H1 (cell line): ENCODE measurements around the gene ENPEP. TPM values are rescaled to one million over a fixed set of nuclear protein-coding genes. Genes with fewer than 3 reads are reported as not detected.

Experiments used
- CTCF ChIA-PET: fragments of 300-600 bp; sonication (Branson Sonifier 250); formaldehyde crosslinking; loops from one replicate; lab custom pipeline; 2021; ENCODE audit not compliant: partially characterized antibody; lab: Charles Lee
- POLR2A ChIA-PET: fragments of 300-600 bp; sonication (Branson Sonifier 250); formaldehyde crosslinking; loops from one replicate; lab custom pipeline; 2021; ENCODE audit warnings: inconsistent platforms; ENCODE audit not compliant: partially characterized antibody; lab: Charles Lee
- DNase-seq, 2 experiments: peaks; one replicate each; pipeline versions ENCODE4 v3.0.0 to v3.0.0-alpha.2; 2010 to 2022; ENCODE audit warnings: low spot score in 2 of 2, low read depth in 1 of 2, mixed read lengths in 1 of 2
- FAIRE-seq: peaks from 2 replicates; lab custom pipeline; 2011; peaks lifted over from hg19 to GRCh38; lab: Jason Lieb, UNC
- H2AFZ ChIP-seq: 2 replicates; pipeline ENCODE4 v1.8.1; 2012; ENCODE audit warnings: low read length, inconsistent platforms
- H2AK5ac ChIP-seq: 2 replicates; pipeline ENCODE4 v1.6.1; 2013; ENCODE audit warnings: low read depth, low read length
- H2BK120ac ChIP-seq: replicated peaks from 2 replicates; pipeline ENCODE3; 2013; ENCODE audit warnings: low read depth, low read length, inconsistent platforms
- H2BK12ac ChIP-seq: 2 replicates; pipeline ENCODE4 v1.6.1; 2013; ENCODE audit warnings: low read depth, low read length
- H2BK15ac ChIP-seq: 2 replicates; pipeline ENCODE4 v1.6.1; 2013; ENCODE audit warnings: low read length
- H2BK20ac ChIP-seq: 2 replicates; pipeline ENCODE4 v1.6.1; 2013; ENCODE audit warnings: low read length
- H2BK5ac ChIP-seq: 2 replicates; pipeline ENCODE4 v1.6.1; 2013; ENCODE audit warnings: low read depth, low read length
- H3K14ac ChIP-seq: 2 replicates; pipeline ENCODE4 v1.6.1; 2013; ENCODE audit warnings: inconsistent platforms; ENCODE audit not compliant: insufficient read length
- H3K18ac ChIP-seq: 2 replicates; pipeline ENCODE4 v1.6.1; 2013; ENCODE audit warnings: low read length; ENCODE audit errors: extremely low read depth
- H3K23ac ChIP-seq: 2 replicates; pipeline ENCODE4 v1.6.1; 2013; ENCODE audit warnings: inconsistent platforms; ENCODE audit not compliant: insufficient read length
- H3K23me2 ChIP-seq: 2 replicates; pipeline ENCODE4 v1.6.1; 2013; ENCODE audit warnings: low read depth, low read length
- H3K27ac ChIP-seq: 2 replicates; pipeline ENCODE4 v1.6.1; 2011; ENCODE audit warnings: low read depth, low read length, inconsistent platforms
- H3K27me3 ChIP-seq, 4 experiments: replicated peaks in 1 of 4; 1 replicate in 1 of 4; 2 replicates in 3 of 4; pipeline versions ENCODE4 v1.6.1 to v1.8.1; 2011 to 2013; ENCODE audit warnings: low read length in 3 of 4, mild to moderate bottlenecking in 3 of 4, inconsistent platforms in 2 of 4, mixed read lengths in 2 of 4, moderate library complexity in 1 of 4; ENCODE audit not compliant: control insufficient read depth in 3 of 4, insufficient read depth in 3 of 4; ENCODE audit errors: extremely low read depth in 1 of 4
- H3K36me3 ChIP-seq, 4 experiments: 2 replicates each; pipeline versions ENCODE4 v1.6.1 to v1.8.1; 2011 to 2013; ENCODE audit warnings: mild to moderate bottlenecking in 4 of 4, low read length in 3 of 4, moderate library complexity in 2 of 4, control low read depth in 1 of 4, inconsistent platforms in 1 of 4; ENCODE audit not compliant: insufficient read depth in 4 of 4, control insufficient read depth in 2 of 4
- H3K4ac ChIP-seq: replicated peaks from 2 replicates; pipeline ENCODE3; 2013; ENCODE audit warnings: low read length, low read depth, mixed read lengths, inconsistent platforms; ENCODE audit not compliant: insufficient read length
- H3K4me1 ChIP-seq, 4 experiments: replicated peaks in 1 of 4; 1 replicate in 1 of 4; 2 replicates in 3 of 4; pipeline versions ENCODE4 v1.6.1 to v1.8.1; 2011 to 2013; ENCODE audit warnings: low read length in 3 of 4, inconsistent platforms in 2 of 4, mixed read lengths in 1 of 4; ENCODE audit not compliant: insufficient read depth in 4 of 4, control insufficient read depth in 3 of 4
- H3K4me2 ChIP-seq, 2 experiments: 2 replicates each; pipeline versions ENCODE4 v1.6.1 to v1.8.1; 2011 to 2013; ENCODE audit warnings: low read depth in 2 of 2, low read length in 2 of 2, control low read depth in 1 of 2, inconsistent platforms in 1 of 2, mild to moderate bottlenecking in 1 of 2; ENCODE audit not compliant: insufficient read depth in 1 of 2
- H3K4me3 ChIP-seq, 4 experiments: fragments of 200-600, 300-600 bp in 1 of 4; sonication (generic), shearing (Covaris generic), sonication (Bioruptor Twin) in 1 of 4; 2 replicates each; pipeline versions ENCODE4 v1.5.1 to v1.8.1; 2011 to 2016; ENCODE audit warnings: low read length in 4 of 4, low read depth in 3 of 4, control low read depth in 2 of 4, inconsistent platforms in 2 of 4, mild to moderate bottlenecking in 2 of 4, mixed read lengths in 1 of 4, moderate library complexity in 1 of 4; ENCODE audit not compliant: insufficient read depth in 2 of 4; ENCODE audit errors: extremely low read depth in 1 of 4
- H3K56ac ChIP-seq: replicated peaks from 2 replicates; pipeline ENCODE3; 2013; ENCODE audit warnings: low read depth, mild to moderate bottlenecking, mixed read lengths, low read length, inconsistent platforms; ENCODE audit not compliant: insufficient read length
- H3K79me1 ChIP-seq: 2 replicates; pipeline ENCODE4 v1.6.1; 2013; ENCODE audit warnings: low read depth, low read length, control low read depth
- H3K79me2 ChIP-seq, 2 experiments: 2 replicates each; pipeline versions ENCODE4 v1.6.1 to v1.8.1; 2012 to 2013; ENCODE audit warnings: low read length in 2 of 2, mild to moderate bottlenecking in 2 of 2, inconsistent platforms in 1 of 2; ENCODE audit not compliant: insufficient read depth in 2 of 2, control insufficient read depth in 1 of 2
- H3K9ac ChIP-seq, 4 experiments: replicated peaks in 1 of 4; 1 replicate in 1 of 4; 2 replicates in 3 of 4; pipeline versions ENCODE4 v1.6.1 to v1.8.1; 2011 to 2013; ENCODE audit warnings: low read depth in 3 of 4, low read length in 3 of 4, control low read depth in 2 of 4, mild to moderate bottlenecking in 2 of 4, moderate library complexity in 2 of 4, inconsistent platforms in 1 of 4; ENCODE audit errors: extremely low read depth in 1 of 4
- H3K9me3 ChIP-seq, 2 experiments: 2 replicates each; pipeline versions ENCODE4 v1.6.1 to v1.8.1; 2012 to 2013; ENCODE audit warnings: mild to moderate bottlenecking in 2 of 2, moderate library complexity in 2 of 2, control low read depth in 1 of 2, inconsistent platforms in 1 of 2, low read depth in 1 of 2, low read length in 1 of 2, mixed read lengths in 1 of 2; ENCODE audit not compliant: insufficient read depth in 2 of 2
- H4K20me1 ChIP-seq, 2 experiments: replicated peaks in 1 of 2; 2 replicates each; pipeline versions ENCODE3 to v1.8.1; 2011 to 2013; ENCODE audit warnings: inconsistent platforms in 2 of 2, low read length in 2 of 2, mild to moderate bottlenecking in 1 of 2; ENCODE audit not compliant: insufficient read depth in 2 of 2, control insufficient read depth in 1 of 2
- H4K5ac ChIP-seq: 2 replicates; pipeline ENCODE4 v1.6.1; 2013; ENCODE audit warnings: low read length, low read depth, mixed read lengths, inconsistent platforms; ENCODE audit not compliant: insufficient read length
- H4K8ac ChIP-seq: 2 replicates; pipeline ENCODE4 v1.8.0; 2013; ENCODE audit warnings: mild to moderate bottlenecking, moderate library complexity, low read length, inconsistent platforms; ENCODE audit not compliant: insufficient read depth; ENCODE audit errors: extremely low read depth
- H4K91ac ChIP-seq: replicated peaks from 2 replicates; pipeline ENCODE3; 2013; ENCODE audit warnings: low read length, mixed read lengths, inconsistent platforms; ENCODE audit not compliant: insufficient read length
- ATF3 ChIP-seq: IDR thresholded peaks from 2 replicates; pipeline ENCODE4 v1.6.1; 2011; ENCODE audit warnings: low read depth, mild to moderate bottlenecking, low read length; ENCODE audit not compliant: insufficient read depth
- CBX5 ChIP-seq: fragments of 300-800, 300-1000 bp; sonication (generic); IDR thresholded peaks from 2 replicates; pipeline ENCODE4 v1.7.1; 2016; ENCODE audit warnings: antibody characterized with exemption, low read length, low read depth
- CEBPB ChIP-seq: IDR thresholded peaks from 2 replicates; pipeline ENCODE4 v1.6.1; 2012; ENCODE audit warnings: low read depth, low read length
- CHD1 ChIP-seq: IDR thresholded peaks from 2 replicates; pipeline ENCODE4 v1.6.1; 2012; ENCODE audit warnings: low read depth, low read length, improper control_type of control experiment
- CREB1 ChIP-seq: IDR thresholded peaks from 2 replicates; pipeline ENCODE4 v1.6.1; 2012; ENCODE audit warnings: inconsistent platforms
- EP300 ChIP-seq, 2 experiments: IDR thresholded peaks; 1 replicate in 1 of 2; 2 replicates in 1 of 2; pipeline ENCODE4 v1.6.1; 2011 to 2012; ENCODE audit warnings: low read depth in 2 of 2, low read length in 2 of 2, mild to moderate bottlenecking in 2 of 2, borderline replicate concordance in 1 of 2, inconsistent platforms in 1 of 2, moderate library complexity in 1 of 2
- EZH2 ChIP-seq: fragments of 200-600 bp; sonication (generic); IDR thresholded peaks from 2 replicates; pipeline ENCODE4 v1.7.1; 2012; ENCODE audit warnings: low read depth, mild to moderate bottlenecking, moderate library complexity, low read length, inconsistent platforms; ENCODE audit not compliant: severe bottlenecking
- KDM1A ChIP-seq: fragments of 200-600, 300-600 bp; sonication (generic); IDR thresholded peaks from 2 replicates; pipeline ENCODE4 v1.7.1; 2016; ENCODE audit warnings: mild to moderate bottlenecking, low read length, borderline replicate concordance
- MAX ChIP-seq: IDR thresholded peaks from 2 replicates; pipeline ENCODE4 v1.6.1; 2012; ENCODE audit warnings: inconsistent platforms
- POLR2A ChIP-seq, 2 experiments: IDR thresholded peaks; 1 replicate in 1 of 2; 2 replicates in 1 of 2; pipeline ENCODE4 v1.6.1; 2011; ENCODE audit warnings: low read depth in 2 of 2, low read length in 2 of 2, mild to moderate bottlenecking in 2 of 2; ENCODE audit errors: control extremely low read depth in 1 of 2
- RAD21 ChIP-seq, 2 experiments: IDR thresholded peaks in 1 of 2; conservative IDR thresholded peaks in 1 of 2; 2 replicates each; pipeline ENCODE4 v1.6.1; 2011; ENCODE audit warnings: low read depth in 2 of 2, low read length in 2 of 2, improper control_type of control experiment in 1 of 2, inconsistent platforms in 1 of 2, mild to moderate bottlenecking in 1 of 2, moderate library complexity in 1 of 2
- SIX5 ChIP-seq: IDR thresholded peaks from 2 replicates; pipeline ENCODE4 v1.6.1; 2011; ENCODE audit warnings: mild to moderate bottlenecking, low read depth, low read length
- SP4 ChIP-seq: IDR thresholded peaks from 2 replicates; pipeline ENCODE4 v1.6.1; 2012; ENCODE audit warnings: low read length, inconsistent platforms
- TEAD4 ChIP-seq: IDR thresholded peaks from 2 replicates; pipeline ENCODE4 v1.6.1; 2012; ENCODE audit warnings: low read depth, low read length, inconsistent platforms, mixed read lengths
- WGBS, 2 experiments: shearing (Covaris generic) in 1 of 2; methylation state at CpG; one replicate each; pipeline versions ENCODE4 v1.1.6 to v1.1.7; 2013 to 2015; ENCODE audit warnings: low lambda C conversion rate in 2 of 2, mixed read lengths in 2 of 2, inconsistent platforms in 1 of 2, low coverage in 1 of 2, missing lambda C conversion rate in 1 of 2; ENCODE audit not compliant: insufficient replicate concordance in 2 of 2, insufficient coverage in 1 of 2, insufficient read length in 1 of 2; ENCODE audit errors: extremely low coverage in 1 of 2, missing lambda C conversion rate in 1 of 2; 5-methylcytosine and 5-hydroxymethylcytosine counted together
- polyA plus RNA-seq, 7 experiments: library from polyadenylated mRNA; depleted of rRNA in 3 of 7; stranded (reverse) in 5 of 7; unstranded in 2 of 7; fragments of >200 nt in 5 of 7; fragments of 200-250 nt in 2 of 7; gene quantifications; 1 replicate in 5 of 7; 2 replicates in 1 of 7; 4 replicates in 1 of 7; pipeline versions ENCODE4 v1.2.1 to v1.2.3, GENCODE V29; 2011 to 2013; ENCODE audit warnings: missing spikeins in 2 of 7, mixed read lengths in 2 of 7
- total RNA-seq: library from RNA; stranded (reverse); fragmentation: NEBNext Ultra II Directional; extraction: Animal tissue kit (Norgen Biotek cat#: 25700); gene quantifications from 2 replicates; pipeline ENCODE4 v1.2.1, GENCODE V29; 2021

Gene ENPEP
- total and polyA plus RNA-seq, 2 of the 8 experiments (the other 6 are each of a cell fraction or from before 2014, with no cell fraction given): 0.09 to 0.61 TPM

- POLR2A ChIA-PET: interaction anchor here (0.6 kb wide), 1 partner anchor 511 kb away, joined by 3 read pairs; no protein-coding TSS in a partner anchor
- H2BK20ac ChIP-seq: no peak overlapping the region
- no peak for TF ChIP-seq KDM1A
- TF ChIP-seq RAD21 (IDR thresholded peaks at IDR 0.05 in 1 of 2, conservative IDR thresholded peaks at IDR 0.05 in 1 of 2; ENCODE audit: low read depth in 2 of 2, low read length in 2 of 2): no peak
- TF ChIP-seq CREB1: no peak
- no peak for TF ChIP-seq CHD1
- no peak for TF ChIP-seq TEAD4
- TF ChIP-seq CEBPB: no peak
- TF ChIP-seq ATF3: no peak
- no peak for TF ChIP-seq EP300 (IDR thresholded peaks at IDR 0.05; ENCODE audit: borderline replicate concordance in 1 of 2, low read depth in 2 of 2, low read length in 2 of 2)
- TF ChIP-seq SIX5: no peak
- TF ChIP-seq POLR2A (IDR thresholded peaks at IDR 0.05; ENCODE audit: control extremely low read depth in 1 of 2, low read depth in 2 of 2, low read length in 2 of 2): no peak
- no peak for TF ChIP-seq EZH2
- no peak for TF ChIP-seq CBX5
- TF ChIP-seq MAX: no peak
- no peak for TF ChIP-seq SP4
Observed at GRCh38 chr4:110510277-110510676, 34.3 kb downstream of the ENPEP start.

More at GRCh38 chr4:110510277-110510676, 34.3 kb downstream of the ENPEP start:
- no peaks in the 10 kb centered on the region for H3K4me1 ChIP-seq
- no peak overlapping the region for H2BK5ac ChIP-seq
- H3K36me3 ChIP-seq: no peaks in the 10 kb centered on the region
- DNase-seq: no peak
- H3K9me3 ChIP-seq: no peaks in the 10 kb centered on the region
- H3K79me2 ChIP-seq: no peaks in the 10 kb centered on the region
- no peak overlapping the region for H3K4me3 ChIP-seq
- H2AK5ac ChIP-seq: no peak overlapping the region
- no peak overlapping the region for H2BK15ac ChIP-seq
- H4K91ac ChIP-seq: no peak overlapping the region
- H3K18ac ChIP-seq: no peak overlapping the region
- CTCF ChIA-PET: interaction anchor here (0.6 to 17.1 kb wide), 39 partner anchors 9 to 532 kb away, joined by 3 to 497 read pairs (median 5); partner anchors contain the start of gene ENPEP
- WGBS, 2 experiments: 78% methylated on average over 2 of the region's 2 CpGs; no CpG with 5 or more reads in 1 of the 2 experiments
- H2BK120ac ChIP-seq: no peak overlapping the region
- H3K56ac ChIP-seq: no peak overlapping the region
- no peak overlapping the region for H2BK12ac ChIP-seq
- H3K4me2 ChIP-seq: no peak overlapping the region
- no peak for FAIRE-seq
- H3K4ac ChIP-seq: no peak overlapping the region
- H4K20me1 ChIP-seq: no peaks in the 10 kb centered on the region
- no peak overlapping the region for H3K9ac ChIP-seq
- H3K14ac ChIP-seq: no peak overlapping the region
- H4K5ac ChIP-seq: no peak overlapping the region
- no peaks in the 10 kb centered on the region for H3K23me2 ChIP-seq
- H4K8ac ChIP-seq: no peak overlapping the region
- no peak overlapping the region for H2AFZ ChIP-seq
- no peak overlapping the region for H3K23ac ChIP-seq
- H3K27ac ChIP-seq: no peak overlapping the region
- no peaks in the 10 kb centered on the region for H3K27me3 ChIP-seq
- no peaks in the 10 kb centered on the region for H3K79me1 ChIP-seq
